ENCODE data around the gene TMEM54.

DNA sequence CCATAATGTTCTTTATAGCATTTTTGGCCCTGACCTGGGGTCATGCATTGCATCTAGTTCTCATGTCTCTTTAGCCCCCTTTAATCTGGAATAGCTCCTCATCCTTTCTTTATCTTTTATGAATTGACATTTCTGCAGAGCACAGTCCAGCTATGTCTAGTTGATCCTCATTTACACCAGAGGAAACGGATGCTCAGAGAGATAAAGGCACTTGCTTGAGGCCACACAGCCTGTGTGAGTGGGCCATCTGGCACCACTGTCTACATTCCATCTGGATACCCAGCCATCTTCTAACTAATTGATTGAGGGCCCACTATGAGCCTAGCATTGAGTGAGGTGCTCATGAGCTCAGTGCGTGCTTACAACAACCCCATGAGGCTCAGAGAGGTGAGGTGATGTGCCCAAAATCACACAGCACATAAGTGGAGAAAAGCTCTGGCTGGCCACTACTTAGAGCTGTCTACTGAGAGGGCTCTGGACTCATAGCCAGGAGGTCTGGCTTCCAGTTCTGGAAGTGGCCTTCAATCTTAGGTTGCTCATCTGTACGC lies 11.4 kb downstream of the TMEM54 start:
- TF ChIP-seq, protein P1, sequence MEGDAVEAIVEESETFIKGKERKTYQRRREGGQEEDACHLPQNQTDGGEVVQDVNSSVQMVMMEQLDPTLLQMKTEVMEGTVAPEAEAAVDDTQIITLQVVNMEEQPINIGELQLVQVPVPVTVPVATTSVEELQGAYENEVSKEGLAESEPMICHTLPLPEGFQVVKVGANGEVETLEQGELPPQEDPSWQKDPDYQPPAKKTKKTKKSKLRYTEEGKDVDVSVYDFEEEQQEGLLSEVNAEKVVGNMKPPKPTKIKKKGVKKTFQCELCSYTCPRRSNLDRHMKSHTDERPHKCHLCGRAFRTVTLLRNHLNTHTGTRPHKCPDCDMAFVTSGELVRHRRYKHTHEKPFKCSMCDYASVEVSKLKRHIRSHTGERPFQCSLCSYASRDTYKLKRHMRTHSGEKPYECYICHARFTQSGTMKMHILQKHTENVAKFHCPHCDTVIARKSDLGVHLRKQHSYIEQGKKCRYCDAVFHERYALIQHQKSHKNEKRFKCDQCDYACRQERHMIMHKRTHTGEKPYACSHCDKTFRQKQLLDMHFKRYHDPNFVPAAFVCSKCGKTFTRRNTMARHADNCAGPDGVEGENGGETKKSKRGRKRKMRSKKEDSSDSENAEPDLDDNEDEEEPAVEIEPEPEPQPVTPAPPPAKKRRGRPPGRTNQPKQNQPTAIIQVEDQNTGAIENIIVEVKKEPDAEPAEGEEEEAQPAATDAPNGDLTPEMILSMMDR (IDR thresholded peaks at IDR 0.05; ENCODE audit: low read length) = no peak
- TF ChIP-seq EZH2 (optimal IDR thresholded peaks at IDR 0.05; ENCODE audit: low read depth, low read length) (no peak), EZH2phosphoT487 (IDR thresholded peaks at IDR 0.05; ENCODE audit: low read length) (no peak)

Measured in MM.1S (cell line).